Adipocyte (in vitro differentiated cells): ENCODE results near the gene GIPC1.

Experiments used
- DNase-seq: peaks from one replicate; pipeline ENCODE4 v3.0.0-alpha.2; 2015; ENCODE audit warnings: low read depth
- H3K27me3 ChIP-seq: replicated peaks from 2 replicates; pipeline ENCODE4 v1.7.0; 2013; ENCODE audit warnings: mild to moderate bottlenecking, low read length, moderate library complexity; ENCODE audit not compliant: control insufficient read depth, insufficient read depth
- H3K36me3 ChIP-seq: 2 replicates; pipeline ENCODE4 v1.7.0; 2013; ENCODE audit warnings: low read length, mild to moderate bottlenecking, moderate library complexity; ENCODE audit not compliant: control insufficient read depth, insufficient read depth, severe bottlenecking
- H3K4me1 ChIP-seq: 2 replicates; pipeline ENCODE4 v1.7.0; 2013; ENCODE audit warnings: mild to moderate bottlenecking, low read length, moderate library complexity; ENCODE audit not compliant: control insufficient read depth, insufficient read depth
- H3K4me3 ChIP-seq: 2 replicates; pipeline ENCODE4 v1.7.0; 2013; ENCODE audit warnings: mild to moderate bottlenecking, low read length, moderate library complexity
- H3K9ac ChIP-seq: 2 replicates; pipeline ENCODE4 v1.7.0; 2013; ENCODE audit warnings: mild to moderate bottlenecking, low read length, moderate library complexity
- H3K9me3 ChIP-seq: 2 replicates; pipeline ENCODE4 v1.7.0; 2013; ENCODE audit warnings: mild to moderate bottlenecking, low read length, moderate library complexity; ENCODE audit not compliant: control insufficient read depth

The GIPC1 gene

DNA sequence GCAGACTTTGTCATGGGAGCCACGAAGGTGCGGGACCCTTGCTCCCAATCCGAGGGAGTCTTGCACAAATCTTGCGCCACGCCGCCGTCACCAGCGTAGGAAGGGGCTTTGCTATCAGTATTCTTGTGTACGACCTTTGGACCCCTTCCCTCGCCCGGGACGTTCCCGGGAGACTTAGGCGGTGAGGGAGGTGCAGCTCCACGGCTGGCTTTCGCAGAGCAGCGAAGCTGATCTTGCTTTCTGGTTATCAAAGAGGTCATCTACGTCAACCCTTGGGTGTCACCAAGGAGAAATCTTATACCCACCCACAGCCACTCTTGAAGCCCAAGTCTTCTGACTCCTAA, 34.0 kb upstream of the GIPC1 start:
- peak overlapping the region; percentile 98 for H3K4me3 ChIP-seq
- H3K4me1 ChIP-seq = peaks cover 9% of the 10 kb centered on the region
- no peaks in the 10 kb centered on the region for H3K27me3 ChIP-seq
- no peaks in the 10 kb centered on the region for H3K9me3 ChIP-seq
- H3K36me3 ChIP-seq = peaks cover 5% of the 10 kb centered on the region
- no peak for DNase-seq
- peak overlapping the region; percentile 93 for H3K9ac ChIP-seq

DNA sequence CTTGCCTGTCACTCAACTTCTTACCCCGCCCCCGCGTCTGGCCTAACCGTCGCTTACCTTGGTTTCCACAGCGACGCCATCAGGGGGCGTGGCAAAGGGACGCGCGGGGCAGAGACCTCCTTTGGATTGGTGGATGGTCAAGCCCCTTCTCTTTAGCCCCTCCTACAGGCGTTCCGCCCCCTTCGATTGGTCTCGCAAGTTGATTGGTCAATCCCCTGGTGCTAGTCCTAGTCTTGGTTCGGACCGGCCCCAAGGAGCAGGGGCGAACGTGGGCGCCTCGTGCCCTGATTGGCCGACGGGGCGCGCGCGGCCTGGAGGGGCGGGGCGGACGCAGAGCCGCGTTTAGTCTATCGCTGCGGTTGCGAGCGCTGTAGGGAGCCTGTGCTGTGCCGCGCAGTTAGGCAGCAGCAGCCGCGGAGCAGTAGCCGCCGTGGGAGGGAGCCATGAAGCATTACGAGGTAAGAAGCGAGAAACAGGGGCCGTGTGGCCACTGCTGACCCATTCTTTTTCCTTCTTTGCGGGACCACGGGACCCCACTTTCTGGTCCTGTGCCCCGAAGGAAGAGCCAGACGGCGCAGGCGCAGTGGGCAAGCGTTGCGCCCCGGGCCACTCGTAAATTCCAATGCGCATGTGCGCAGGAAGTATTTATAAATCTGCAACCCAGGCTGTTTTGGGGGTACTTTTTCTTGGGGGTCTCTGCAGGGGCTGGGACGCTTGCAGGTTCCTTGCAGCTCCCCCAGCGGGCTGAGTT, 33.5 kb upstream of the GIPC1 start, which contains the start of gene TECR:
Gene TECR (plus strand): TSS at position 341 of the 751 bp plus-strand sequence. CDS start 103 bp downstream, at position 444.
- DNase-seq = peak; percentile 100
- Histone ChIP-seq H3K4me3 (peak within 1 kb of the TSS; percentile 98), H3K9me3 (no peaks in the 10 kb centered on the region), H3K36me3 (peaks cover under 1% of the 10 kb centered on the region), H3K9ac (peak within 1 kb of the TSS; percentile 93), H3K4me1 (peaks cover 9% of the 10 kb centered on the region), H3K27me3 (no peaks in the 10 kb centered on the region)

DNA sequence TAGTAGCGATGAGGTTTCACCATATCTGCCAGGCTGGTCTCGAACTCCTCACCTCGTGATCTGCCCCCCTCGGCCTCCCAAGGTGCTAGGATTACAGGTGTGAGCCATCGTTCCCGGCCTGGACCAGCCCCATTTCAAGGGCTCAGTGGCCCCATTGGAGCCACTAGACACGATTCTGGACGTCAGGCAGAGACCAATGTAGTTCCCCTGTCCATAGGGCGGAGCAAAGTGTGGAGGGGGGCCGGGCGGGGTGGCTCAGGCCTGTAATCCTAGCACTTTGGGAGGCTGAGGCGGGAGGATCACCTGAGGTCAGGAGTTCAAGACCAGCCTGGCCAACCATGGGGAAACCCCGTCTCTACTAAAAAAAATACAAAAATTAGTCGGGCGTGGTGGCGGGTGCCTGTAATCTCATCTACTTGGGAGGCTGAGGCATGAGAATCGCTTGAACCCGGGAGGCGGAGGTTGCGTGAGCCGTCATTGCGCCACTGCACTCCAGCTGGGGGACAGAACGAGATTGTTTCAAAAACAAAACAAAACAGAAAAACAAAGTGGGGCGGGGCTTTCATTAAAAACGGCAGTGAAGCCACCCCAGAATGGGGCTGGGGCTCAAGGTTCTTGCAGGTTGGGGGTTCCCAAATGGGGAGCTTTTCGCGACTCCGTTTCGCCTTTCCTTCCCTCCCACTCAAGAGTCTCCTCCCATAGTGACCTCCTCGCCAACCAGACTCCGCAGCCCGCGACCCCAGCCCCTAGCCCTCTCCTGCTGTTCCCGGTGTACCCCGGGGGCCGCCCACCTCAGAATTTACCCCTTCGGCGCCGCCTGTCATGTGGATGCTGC, 32.7 kb upstream of the GIPC1 start:
- peaks cover 9% of the 10 kb centered on the region for H3K4me1 ChIP-seq
- peak overlapping the region; percentile 98 for H3K4me3 ChIP-seq
- no peaks in the 10 kb centered on the region for H3K36me3 ChIP-seq
- no peaks in the 10 kb centered on the region for H3K9me3 ChIP-seq
- no peaks in the 10 kb centered on the region for H3K27me3 ChIP-seq
- no peak for DNase-seq
- peak overlapping the region; percentile 73 for H3K9ac ChIP-seq

DNA sequence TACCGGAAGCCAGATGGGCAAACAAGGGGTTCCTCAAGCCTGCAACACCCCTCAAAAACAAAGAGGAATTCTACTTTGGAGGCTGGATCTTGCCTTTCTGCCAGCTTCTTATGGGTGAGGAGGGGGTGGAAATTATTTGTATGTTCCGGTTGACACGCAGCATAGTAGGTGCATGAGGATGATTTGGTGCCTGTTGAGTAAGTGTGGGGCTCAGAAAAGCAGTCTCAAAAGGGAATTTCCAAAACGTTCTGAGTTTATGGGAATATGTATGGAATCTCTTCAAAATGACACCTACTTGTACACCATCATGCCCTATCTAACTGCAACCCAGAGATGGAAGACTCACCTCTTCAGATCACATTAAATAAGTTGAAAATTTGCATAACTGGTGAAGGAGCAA, 30.5 kb upstream of the GIPC1 start:
- no peaks in the 10 kb centered on the region for H3K27me3 ChIP-seq
- no peaks in the 10 kb centered on the region for H3K36me3 ChIP-seq
- no peak for DNase-seq
- no peaks in the 10 kb centered on the region for H3K9me3 ChIP-seq
- H3K9ac ChIP-seq = no peak overlapping the region
- peaks cover 6% of the 10 kb centered on the region for H3K4me1 ChIP-seq
- H3K4me3 ChIP-seq = no peak overlapping the region

DNA sequence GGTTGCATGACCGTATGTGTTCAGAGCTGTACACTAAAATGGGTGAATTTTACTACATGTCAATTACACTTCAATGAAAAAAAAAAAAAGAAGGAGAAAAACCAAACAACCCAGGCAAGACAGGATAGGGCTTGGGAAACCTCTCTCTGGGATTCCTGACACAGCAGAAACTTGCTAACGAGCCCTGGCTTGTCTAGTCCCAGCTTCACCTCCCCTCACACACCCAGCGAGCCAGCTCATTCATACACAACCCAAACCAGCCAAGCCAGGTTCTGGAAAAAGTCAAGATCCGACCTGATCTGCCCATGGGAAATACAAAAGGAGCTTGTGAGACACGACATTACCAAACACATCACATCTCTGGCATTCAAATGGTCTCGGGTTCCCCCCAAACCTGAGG, 29.8 kb upstream of the GIPC1 start:
- Histone ChIP-seq H3K4me1 (peaks cover 6% of the 10 kb centered on the region), H3K36me3 (no peaks in the 10 kb centered on the region), H3K27me3 (no peaks in the 10 kb centered on the region), H3K9ac (no peak overlapping the region), H3K4me3 (no peak overlapping the region), H3K9me3 (no peaks in the 10 kb centered on the region)
- no peak for DNase-seq

DNA sequence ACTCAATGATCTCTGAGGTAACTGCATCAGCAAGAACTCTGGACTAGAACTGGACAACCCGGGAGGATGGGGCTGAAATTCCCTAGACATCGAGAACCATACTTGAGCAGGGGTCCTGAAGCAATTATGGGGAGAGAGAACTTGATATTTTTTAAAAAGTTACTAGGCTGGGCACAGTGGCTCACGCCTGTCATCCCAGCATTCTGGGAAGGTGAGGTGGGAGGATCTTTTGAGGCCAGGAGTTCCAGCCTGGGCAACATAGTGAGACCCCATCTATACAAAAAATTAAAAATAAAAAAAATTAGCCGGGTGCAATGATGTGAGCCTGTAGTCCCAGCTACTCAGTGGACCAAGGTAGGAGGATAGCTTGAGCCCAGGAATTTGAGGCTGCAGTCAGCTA, 24.6 kb upstream of the GIPC1 start:
- H3K4me1 ChIP-seq = peaks cover 22% of the 10 kb centered on the region
- peaks cover 10% of the 10 kb centered on the region for H3K36me3 ChIP-seq
- H3K4me3 ChIP-seq = no peak overlapping the region
- DNase-seq = no peak
- H3K27me3 ChIP-seq = no peaks in the 10 kb centered on the region
- no peak overlapping the region for H3K9ac ChIP-seq
- H3K9me3 ChIP-seq = no peaks in the 10 kb centered on the region

DNA sequence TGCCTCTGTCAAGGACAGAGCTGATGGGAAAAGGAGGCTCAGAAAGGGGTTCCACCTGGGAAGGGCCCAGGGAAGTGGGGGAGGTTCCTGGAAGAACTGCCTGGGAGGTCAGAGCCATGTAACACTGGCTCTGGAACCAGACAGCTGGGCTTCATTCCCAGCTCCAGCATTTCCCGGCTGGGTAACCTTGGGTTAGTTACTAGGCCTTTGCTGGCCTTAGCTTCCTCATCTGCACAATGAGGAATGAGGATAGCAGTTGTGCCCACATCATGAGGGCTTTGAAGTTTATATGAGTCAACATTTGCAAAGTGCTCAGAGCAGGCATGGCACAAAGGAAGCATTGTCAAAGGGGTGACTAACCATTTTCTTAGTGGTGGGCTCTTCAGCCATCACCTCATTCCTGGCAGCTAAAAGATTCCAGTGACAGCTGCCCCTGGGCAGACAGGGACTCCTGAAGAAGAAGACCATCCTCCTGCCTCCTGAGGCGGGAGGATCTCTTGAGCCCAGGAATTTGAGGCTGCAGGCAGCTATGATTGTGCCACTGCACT, 24.0 kb upstream of the GIPC1 start:
- H3K9ac ChIP-seq = no peak overlapping the region
- peaks cover 16% of the 10 kb centered on the region for H3K36me3 ChIP-seq
- no peaks in the 10 kb centered on the region for H3K9me3 ChIP-seq
- H3K4me1 ChIP-seq = peaks cover 28% of the 10 kb centered on the region
- H3K4me3 ChIP-seq = no peak overlapping the region
- DNase-seq = no peak
- H3K27me3 ChIP-seq = no peaks in the 10 kb centered on the region

DNA sequence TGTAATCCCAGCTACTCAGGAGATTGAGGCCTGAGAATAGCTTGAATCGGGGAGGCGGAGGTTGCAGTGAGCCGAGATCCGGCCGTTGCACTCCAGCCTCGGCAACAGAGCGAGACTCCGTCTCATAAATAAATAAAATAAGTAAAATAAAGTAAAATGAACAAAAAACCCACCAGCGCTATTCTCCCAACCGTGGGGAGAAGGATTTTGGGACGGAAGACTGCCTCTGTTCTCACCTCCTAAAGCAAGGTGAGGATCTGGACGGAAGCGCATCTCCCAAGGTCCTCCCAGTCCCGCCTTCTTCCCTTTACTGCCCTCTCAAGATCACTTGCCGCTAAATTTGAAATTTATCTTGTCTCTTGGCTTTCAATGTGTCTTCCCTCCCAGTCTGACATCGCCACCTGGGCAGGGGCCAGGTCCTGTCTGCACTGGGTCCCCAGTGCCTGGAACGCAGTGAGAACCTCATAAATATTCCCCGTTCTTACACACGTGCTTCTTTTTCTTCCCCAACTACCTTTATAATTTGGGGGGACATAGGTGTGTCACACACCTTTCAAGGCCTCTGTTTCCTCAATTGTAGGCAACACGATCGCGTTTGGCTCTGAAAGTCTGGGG, 23.4 kb upstream of the GIPC1 start:
- H3K9ac ChIP-seq = no peak overlapping the region
- H3K9me3 ChIP-seq = no peaks in the 10 kb centered on the region
- peaks cover 22% of the 10 kb centered on the region for H3K36me3 ChIP-seq
- no peak for DNase-seq
- H3K27me3 ChIP-seq = no peaks in the 10 kb centered on the region
- H3K4me1 ChIP-seq = peaks cover 34% of the 10 kb centered on the region
- H3K4me3 ChIP-seq = no peak overlapping the region

DNA sequence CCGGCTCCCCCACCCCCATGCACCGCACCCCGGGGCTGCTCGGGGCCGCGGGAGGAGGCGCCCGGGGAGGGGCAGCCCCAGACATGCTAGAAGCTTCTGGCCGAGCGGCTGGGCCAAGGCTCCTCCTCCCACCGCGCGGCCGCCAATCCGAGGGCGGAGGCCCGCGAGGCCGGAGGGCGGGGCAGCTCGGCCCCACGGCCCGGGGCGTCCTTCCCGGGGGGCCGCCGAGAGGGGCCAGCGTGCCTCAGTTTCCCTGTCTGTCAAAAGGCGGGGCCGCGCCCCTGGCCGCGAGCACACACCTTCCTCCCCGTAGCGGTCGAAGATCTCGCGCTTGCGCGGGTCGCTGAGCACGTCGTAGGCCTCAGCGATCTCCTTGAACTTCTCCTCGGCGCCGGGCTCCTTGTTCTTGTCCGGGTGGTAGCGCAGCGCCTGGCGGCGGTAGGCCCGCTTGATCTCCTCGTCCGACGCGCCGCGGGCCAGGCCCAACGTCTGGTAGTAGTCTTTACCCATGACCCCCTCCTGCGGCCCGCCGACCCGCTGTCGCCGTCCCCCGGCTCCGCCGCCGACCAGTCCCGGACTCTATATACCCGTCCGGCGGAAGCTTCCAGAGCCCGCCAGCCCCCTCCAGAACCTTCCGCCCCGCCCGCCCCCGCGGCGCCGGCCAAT, 22.0 kb upstream of the GIPC1 start, which contains the start of gene DNAJB1:
Gene DNAJB1 (minus strand): TSS at position 558 of the 666 bp plus-strand sequence. CDS start 48 bp downstream, at position 510.
- DNase-seq = peak; percentile 90

DNA sequence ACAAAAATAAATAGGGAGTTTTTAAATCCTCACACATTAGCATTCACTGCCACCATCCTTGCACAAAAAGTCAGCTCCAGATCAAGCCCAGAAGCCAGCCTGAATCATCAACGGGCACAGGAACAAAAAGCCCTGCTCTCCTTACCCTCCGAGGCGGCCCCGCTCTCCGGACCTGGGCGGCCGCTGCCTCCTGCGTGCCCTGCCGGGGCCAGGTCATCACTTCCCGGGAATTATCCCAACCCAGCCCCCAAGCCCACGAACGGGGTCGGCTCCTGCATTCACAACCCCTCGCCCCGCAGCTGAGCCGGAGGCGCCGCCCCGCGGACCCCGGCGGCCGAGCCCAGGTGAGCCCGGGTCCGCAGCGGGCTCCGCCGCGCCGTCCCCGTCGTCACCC, 21.5 kb upstream of the GIPC1 start:
- no peaks in the 10 kb centered on the region for H3K9me3 ChIP-seq
- H3K36me3 ChIP-seq = peaks cover 30% of the 10 kb centered on the region
- H3K4me1 ChIP-seq = peaks cover 35% of the 10 kb centered on the region
- peak overlapping the region; percentile 99 for H3K9ac ChIP-seq
- H3K27me3 ChIP-seq = no peaks in the 10 kb centered on the region
- H3K4me3 ChIP-seq = peak overlapping the region; percentile 84
- peak; percentile 65 for DNase-seq

More for the DNA sequence above, 22.0 kb upstream of the GIPC1 start, which contains the start of gene DNAJB1:
- Histone ChIP-seq H3K4me1 (peaks cover 35% of the 10 kb centered on the region), H3K9me3 (no peaks in the 10 kb centered on the region), H3K4me3 (peak within 1 kb of the TSS; percentile 84), H3K36me3 (peaks cover 30% of the 10 kb centered on the region), H3K27me3 (no peaks in the 10 kb centered on the region), H3K9ac (peak within 1 kb of the TSS; percentile 99)
